Measurements from ENCODE around the gene CRYBA4. TPM values are rescaled to one million over a fixed set of nuclear protein-coding genes. Genes with fewer than 3 reads are reported as not detected.
"Not testable (repeated sequence)": the region's sequence is repeated elsewhere in the genome, so short reads cannot be mapped to it uniquely, and the experiment has no call there.

Gene CRYBA4
- total RNA-seq, 4 donors from 2014 or later = not detected

DNA sequence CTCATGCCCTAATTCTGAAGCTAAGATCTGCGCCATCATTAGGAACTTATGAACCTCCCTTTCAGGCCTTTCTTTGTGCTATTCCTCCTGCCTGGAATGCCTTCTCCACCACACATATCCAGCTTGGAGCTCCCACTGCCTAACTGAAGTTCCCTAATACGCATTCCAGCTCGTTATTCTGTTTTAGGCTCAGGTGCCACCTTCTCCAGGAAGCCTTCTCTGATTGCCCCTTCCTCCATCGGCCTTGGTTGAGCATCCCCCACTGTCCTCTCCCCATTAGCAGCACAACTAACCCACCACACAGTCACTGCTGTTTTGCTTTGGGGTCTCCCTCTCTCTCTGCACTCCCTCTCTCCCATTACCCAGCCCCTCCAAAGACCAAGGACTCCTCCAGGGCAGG, 9.1 kb upstream of the CRYBA4 start:
- H3K9me3 ChIP-seq = no peaks in the 10 kb centered on the region
- TF ChIP-seq EP300 (IDR thresholded peaks at IDR 0.05) = no peak
- TF ChIP-seq, protein P1, sequence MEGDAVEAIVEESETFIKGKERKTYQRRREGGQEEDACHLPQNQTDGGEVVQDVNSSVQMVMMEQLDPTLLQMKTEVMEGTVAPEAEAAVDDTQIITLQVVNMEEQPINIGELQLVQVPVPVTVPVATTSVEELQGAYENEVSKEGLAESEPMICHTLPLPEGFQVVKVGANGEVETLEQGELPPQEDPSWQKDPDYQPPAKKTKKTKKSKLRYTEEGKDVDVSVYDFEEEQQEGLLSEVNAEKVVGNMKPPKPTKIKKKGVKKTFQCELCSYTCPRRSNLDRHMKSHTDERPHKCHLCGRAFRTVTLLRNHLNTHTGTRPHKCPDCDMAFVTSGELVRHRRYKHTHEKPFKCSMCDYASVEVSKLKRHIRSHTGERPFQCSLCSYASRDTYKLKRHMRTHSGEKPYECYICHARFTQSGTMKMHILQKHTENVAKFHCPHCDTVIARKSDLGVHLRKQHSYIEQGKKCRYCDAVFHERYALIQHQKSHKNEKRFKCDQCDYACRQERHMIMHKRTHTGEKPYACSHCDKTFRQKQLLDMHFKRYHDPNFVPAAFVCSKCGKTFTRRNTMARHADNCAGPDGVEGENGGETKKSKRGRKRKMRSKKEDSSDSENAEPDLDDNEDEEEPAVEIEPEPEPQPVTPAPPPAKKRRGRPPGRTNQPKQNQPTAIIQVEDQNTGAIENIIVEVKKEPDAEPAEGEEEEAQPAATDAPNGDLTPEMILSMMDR (IDR thresholded peaks at IDR 0.05) = no peak
- no peak for TF ChIP-seq POLR2A (IDR thresholded peaks at IDR 0.05)
- no peaks in the 10 kb centered on the region for H3K36me3 ChIP-seq
- no peak for DNase-seq (ENCODE audit: low spot score in 2 of 2)
- 79 to 90% methylated on average over 4 of the region's 4 CpGs for WGBS, 2 donors
- H3K27me3 ChIP-seq = peaks cover 0 to 28% of the 10 kb centered on the region in 2 donors
- peaks cover 0 to 3% (median 0%) of the 10 kb centered on the region in 4 donors for H3K4me1 ChIP-seq
- no peak overlapping the region for H3K27ac ChIP-seq
- H3K4me3 ChIP-seq = no peak overlapping the region

DNA sequence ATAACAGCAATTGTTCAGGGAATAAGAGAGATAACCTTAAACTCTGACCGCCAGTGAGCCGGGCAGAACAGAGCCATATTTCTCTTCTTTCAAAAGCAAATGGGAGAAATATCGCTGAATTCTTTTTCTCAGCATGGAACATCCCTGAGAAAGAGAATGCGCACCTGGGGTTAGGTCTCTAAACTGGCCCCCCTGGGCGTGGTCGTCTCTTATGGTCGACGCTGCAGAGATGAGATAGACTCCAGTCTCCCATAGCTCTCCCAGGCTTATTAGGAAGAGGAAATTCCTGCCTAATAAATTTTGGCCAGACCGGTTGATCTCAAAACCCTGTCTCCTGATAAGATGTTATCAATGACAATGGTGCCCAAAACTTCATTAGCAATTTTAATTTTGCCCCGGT, 8.0 kb upstream of the CRYBA4 start:
- not testable (repeated sequence) for H3K4me3 ChIP-seq; H3K36me3 ChIP-seq; H3K27ac ChIP-seq; H3K4me1 ChIP-seq; H3K9me3 ChIP-seq; DNase-seq (ENCODE audit: low spot score in 2 of 2)
- peaks cover 0 to 28% of the 10 kb centered on the region in 2 donors for H3K27me3 ChIP-seq
- WGBS, 2 donors = 11 to 22% methylated on average over 10 of the region's 10 CpGs

DNA sequence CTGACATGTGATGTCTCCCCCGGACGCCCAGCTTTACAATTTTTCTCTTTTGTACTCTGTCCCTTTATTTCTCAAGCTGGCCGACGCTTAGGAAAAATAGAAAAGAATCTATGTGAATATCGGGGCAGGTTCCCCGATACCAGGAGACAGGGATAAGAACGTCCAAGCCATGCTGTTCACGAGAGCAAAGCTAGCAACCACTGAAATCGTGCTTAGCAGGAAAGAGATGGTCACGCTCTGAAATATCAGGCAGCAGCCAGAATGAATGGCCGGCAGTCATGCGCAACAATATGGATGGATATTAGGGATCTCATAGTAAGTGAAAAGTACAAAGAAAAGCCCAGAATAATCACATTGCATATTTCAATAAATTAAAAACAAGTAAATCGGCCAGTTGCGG, 7.4 kb upstream of the CRYBA4 start:
- no peak overlapping the region for H3K27ac ChIP-seq
- H3K9me3 ChIP-seq = no peaks in the 10 kb centered on the region
- 41% methylated on average over 14 of the region's 14 CpGs for WGBS, 2 donors
- peaks cover 0 to 4% (median 2%) of the 10 kb centered on the region in 4 donors for H3K4me1 ChIP-seq
- peaks cover 0 to 28% of the 10 kb centered on the region in 2 donors for H3K27me3 ChIP-seq
- no peak for DNase-seq (ENCODE audit: low spot score in 2 of 2)
- no peaks in the 10 kb centered on the region for H3K36me3 ChIP-seq
- TF ChIP-seq, protein P1 (IDR thresholded peaks at IDR 0.05) = no peak
- TF ChIP-seq EP300 (IDR thresholded peaks at IDR 0.05) = no peak
- H3K4me3 ChIP-seq = no peak overlapping the region

DNA sequence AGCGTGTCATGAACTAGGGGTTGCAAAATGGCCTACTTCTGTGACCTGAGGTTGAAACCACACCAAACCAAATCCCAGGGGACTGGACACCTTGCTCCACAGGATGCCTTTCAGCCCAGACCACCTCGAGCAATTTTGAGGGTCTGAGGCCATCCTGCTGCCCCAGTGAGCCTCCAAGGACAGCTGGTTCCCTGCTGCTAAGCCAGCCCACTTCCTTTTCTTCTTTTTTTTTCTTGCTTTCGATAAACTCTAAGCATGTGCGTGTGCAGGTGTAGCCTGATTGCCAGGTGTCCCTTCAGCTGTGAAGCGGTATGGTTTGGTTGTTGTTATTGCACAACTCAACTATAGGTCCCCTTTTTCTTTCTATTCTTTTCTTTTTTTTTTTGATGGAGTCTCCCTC, 6.6 kb upstream of the CRYBA4 start:
- no peak for DNase-seq (ENCODE audit: low spot score in 2 of 2)
- Histone ChIP-seq H3K4me3 (no peak overlapping the region), H3K36me3 (no peaks in the 10 kb centered on the region), H3K4me1 (peaks cover 0 to 8% (median 2%) of the 10 kb centered on the region in 4 donors), H3K27me3 (peaks cover 0 to 28% of the 10 kb centered on the region in 2 donors), H3K9me3 (no peaks in the 10 kb centered on the region), H3K27ac (no peak overlapping the region)
- TF ChIP-seq EP300 (IDR thresholded peaks at IDR 0.05) (no peak), POLR2A (IDR thresholded peaks at IDR 0.05) (no peak)
- TF ChIP-seq, protein P1 (IDR thresholded peaks at IDR 0.05) = no peak
- 42 to 58% methylated on average over 5 of the region's 5 CpGs for WGBS, 2 donors

DNA sequence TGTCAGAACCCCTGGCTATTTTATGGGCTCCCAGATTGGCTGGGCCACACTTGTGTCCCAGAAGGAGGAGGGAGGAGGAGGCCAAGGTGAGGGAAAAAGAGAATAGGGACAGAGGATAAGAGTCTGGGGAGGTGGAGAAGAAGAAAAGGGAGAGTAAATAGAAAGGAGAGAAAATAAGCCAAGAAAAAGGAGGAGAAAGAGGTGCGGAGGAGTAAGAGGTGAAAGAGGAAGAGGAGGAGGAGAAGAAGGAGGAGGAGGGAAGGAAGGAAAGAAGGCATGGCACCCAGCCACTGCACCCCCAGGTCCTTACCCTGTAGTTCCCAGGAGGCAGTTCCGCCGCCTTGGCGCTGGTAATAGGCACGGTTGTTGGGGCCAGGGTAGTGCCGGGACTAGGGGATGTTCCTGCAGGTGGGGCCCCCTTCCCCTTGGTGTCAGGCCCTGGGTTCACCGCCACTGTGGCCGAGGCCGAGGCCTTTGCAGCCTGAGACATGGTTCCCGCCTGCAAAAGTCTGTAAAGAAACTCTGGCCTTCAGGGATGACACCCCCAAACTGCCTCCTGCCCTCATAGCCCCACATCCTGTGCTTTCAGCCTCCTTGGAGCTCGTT, 5.8 kb upstream of the CRYBA4 start:
- Histone ChIP-seq H3K9me3 (no peaks in the 10 kb centered on the region), H3K27ac (no peak overlapping the region), H3K27me3 (peaks cover 0 to 28% of the 10 kb centered on the region in 2 donors), H3K4me3 (no peak overlapping the region), H3K4me1 (peaks cover 0 to 8% (median 2%) of the 10 kb centered on the region in 4 donors), H3K36me3 (no peaks in the 10 kb centered on the region)
- WGBS, 2 donors = 64 to 70% methylated on average over 11 of the region's 11 CpGs
- no peak for DNase-seq (ENCODE audit: low spot score in 2 of 2)
- TF ChIP-seq, protein P1 (IDR thresholded peaks at IDR 0.05) = no peak
- TF ChIP-seq EP300 (IDR thresholded peaks at IDR 0.05) (no peak), POLR2A (IDR thresholded peaks at IDR 0.05) (no peak)

Measured in tibial nerve (tissue), 4 donors.